Sigmoid colon (tissue), 7 donors: ENCODE measurements around the gene C2orf81. TPM values are rescaled to one million over a fixed set of nuclear protein-coding genes. Genes with fewer than 3 reads are reported as not detected.

Experiments
- DNase-seq: peaks from one replicate; pipeline ENCODE4 v3.0.0-alpha.2; 2019
- H3K27ac ChIP-seq, 4 donors: fragments of 200-600 bp; sonication (generic); one replicate each; pipeline ENCODE4 v1.5.1; 2016 to 2019; ENCODE audit warnings: mild to moderate bottlenecking in 1 of 4
- H3K27me3 ChIP-seq, 3 donors: fragments of 200-600 bp; sonication (generic); one replicate each; pipeline ENCODE4 v1.5.1; 2019; ENCODE audit warnings: mild to moderate bottlenecking in 1 of 3
- H3K36me3 ChIP-seq, 4 donors: fragments of 200-600 bp; sonication (generic); one replicate each; pipeline ENCODE4 v1.5.1; 2016 to 2019
- H3K4me1 ChIP-seq, 4 donors: fragments of 200-600 bp; sonication (generic); one replicate each; pipeline ENCODE4 v1.5.1; 2017 to 2019
- H3K4me3 ChIP-seq, 4 donors: fragments of 200-600 bp; sonication (generic); one replicate each; pipeline ENCODE4 v1.5.1; 2017 to 2019; ENCODE audit warnings: mild to moderate bottlenecking in 2 of 4, moderate library complexity in 1 of 4
- H3K9me3 ChIP-seq, 4 donors: fragments of 200-600 bp in 3 of 4; sonication (generic) in 3 of 4; one replicate each; pipeline versions ENCODE4 v1.5.1 to v1.6.1; 2013 to 2019
- CTCF ChIP-seq, 4 experiments: fragments of 450-650 bp in 3 of 4; fragments of 200-600 bp in 1 of 4; IDR thresholded peaks; one replicate each; pipeline ENCODE4 v1.5.1; 2016 to 2019; ENCODE audit warnings: antibody characterized with exemption in 4 of 4, mild to moderate bottlenecking in 3 of 4, moderate library complexity in 2 of 4
- EP300 ChIP-seq, 4 donors: sonication (generic); formaldehyde crosslinking; IDR thresholded peaks; one replicate each; pipeline ENCODE4 v1.6.1; 2017; ENCODE audit warnings: antibody characterized with exemption in 4 of 4
- POLR2A ChIP-seq, 2 donors: fragments of 450-650 bp; IDR thresholded peaks; one replicate each; pipeline ENCODE4 v1.6.1; 2016; ENCODE audit warnings: antibody characterized with exemption in 2 of 2, mild to moderate bottlenecking in 2 of 2, moderate library complexity in 2 of 2
- POLR2AphosphoS5 ChIP-seq, 4 donors: sonication (generic); formaldehyde crosslinking; IDR thresholded peaks; one replicate each; pipeline ENCODE4 v1.6.1; 2017; ENCODE audit warnings: antibody characterized with exemption in 4 of 4
- WGBS, 2 donors: extraction: QIAGEN DNeasy Blood & Tissue Kit; methylation state at CpG; one replicate each; pipeline ENCODE4 v1.1.7; 2013; 5-methylcytosine and 5-hydroxymethylcytosine counted together
- intact Hi-C: fragments of 100-400 bp; cut with DNase I; formaldehyde crosslinking; loops from one replicate; pipeline ENCODE4 v1.15.1; 2023
- polyA plus RNA-seq, 3 donors: library from polyadenylated mRNA; stranded (reverse); fragments of 200-250 nt; gene quantifications; one replicate each; pipeline ENCODE4 v1.2.3, GENCODE V29; 2013
- total RNA-seq, 4 donors: library from RNA; depleted of rRNA; stranded (reverse); fragments of >200 nt; gene quantifications; one replicate each; pipeline ENCODE4 v1.1.0, GENCODE V29; 2016
- donor health status: healthy with polysubstance abuse.
- donor health status: Bipolar disorder and iron deficiency.
- donor health status: healthy.

The C2orf81 gene
- total and polyA plus RNA-seq, 7 donors, result 0.46 to 2.2 (median 1.9) TPM; not detected in 1

- DNase-seq, result no peak
- no peak overlapping the region for H3K4me3 ChIP-seq
- WGBS, 2 donors, result 67 to 68% methylated on average over 2 of the region's 2 CpGs
- no peak for TF ChIP-seq EP300 (IDR thresholded peaks at IDR 0.05)
- no peak for TF ChIP-seq POLR2AphosphoS5 (IDR thresholded peaks at IDR 0.05)
- no peak overlapping the region for H3K27ac ChIP-seq
- peaks cover 0 to under 1% (median 0%) of the 10 kb centered on the region in 4 donors for H3K36me3 ChIP-seq
- H3K4me1 ChIP-seq, result peaks cover 0 to 29% (median 18%) of the 10 kb centered on the region in 4 donors
- H3K27me3 ChIP-seq, result no peaks in the 10 kb centered on the region
- intact Hi-C loops, result loop anchor here (2.0 kb wide), 1 partner anchor 35 kb away; the partner anchor contains the start of gene INO80B
- H3K9me3 ChIP-seq, result no peaks in the 10 kb centered on the region
Measured at GRCh38 chr2:74420006-74420405, 1.4 kb downstream of the C2orf81 start.

GRCh38 chr2:74419345-74419744 is 2.1 kb downstream of the C2orf81 start:
- Histone ChIP-seq H3K36me3 (no peaks in the 10 kb centered on the region), H3K9me3 (no peaks in the 10 kb centered on the region), H3K4me1 (peaks cover 0 to 36% (median 24%) of the 10 kb centered on the region in 4 donors), H3K4me3 (no peak overlapping the region), H3K27me3 (no peaks in the 10 kb centered on the region), H3K27ac (no peak overlapping the region)
- 64 to 77% methylated on average over 1 of the region's 1 CpG for WGBS, 2 donors
- TF ChIP-seq CTCF (IDR thresholded peaks at IDR 0.05), result no peak
- TF ChIP-seq POLR2AphosphoS5 (IDR thresholded peaks at IDR 0.05), result no peak
- no peak for TF ChIP-seq POLR2A (IDR thresholded peaks at IDR 0.05)
- TF ChIP-seq EP300 (IDR thresholded peaks at IDR 0.05), result no peak
- no peak for DNase-seq
- intact Hi-C loops, result no loop called here

- DNase-seq, result no peak
- WGBS, 2 donors, result 88 to 89% methylated on average over 27 of the region's 27 CpGs
- TF ChIP-seq CTCF (IDR thresholded peaks at IDR 0.05) (no peak), POLR2A (IDR thresholded peaks at IDR 0.05) (no peak), EP300 (IDR thresholded peaks at IDR 0.05) (no peak), POLR2AphosphoS5 (IDR thresholded peaks at IDR 0.05) (no peak)
- H3K27me3 ChIP-seq, result no peaks in the 10 kb centered on the region
- intact Hi-C loops, result no loop called here
- H3K36me3 ChIP-seq, result no peaks in the 10 kb centered on the region
- H3K27ac ChIP-seq, result no peak overlapping the region
- H3K9me3 ChIP-seq, result no peaks in the 10 kb centered on the region
- H3K4me1 ChIP-seq, result peaks cover 0 to 38% (median 29%) of the 10 kb centered on the region in 4 donors
- H3K4me3 ChIP-seq, result no peak overlapping the region
Measured at GRCh38 chr2:74418312-74418711, 3.1 kb downstream of the C2orf81 start.

GRCh38 chr2:74417763-74418162 is 3.7 kb downstream of the C2orf81 start:
- Histone ChIP-seq H3K27ac (no peak overlapping the region), H3K4me1 (peaks cover 0 to 38% (median 29%) of the 10 kb centered on the region in 4 donors), H3K9me3 (no peaks in the 10 kb centered on the region), H3K27me3 (no peaks in the 10 kb centered on the region), H3K4me3 (no peak overlapping the region), H3K36me3 (no peaks in the 10 kb centered on the region)
- 89 to 92% methylated on average over 6 of the region's 6 CpGs for WGBS, 2 donors
- intact Hi-C loops, result no loop called here
- no peak for TF ChIP-seq POLR2A (IDR thresholded peaks at IDR 0.05)
- TF ChIP-seq CTCF (IDR thresholded peaks at IDR 0.05), result no peak
- no peak for TF ChIP-seq EP300 (IDR thresholded peaks at IDR 0.05)
- TF ChIP-seq POLR2AphosphoS5 (IDR thresholded peaks at IDR 0.05), result no peak
- DNase-seq, result no peak

- intact Hi-C loops, result no loop called here
- H3K9me3 ChIP-seq, result no peaks in the 10 kb centered on the region
- DNase-seq, result no peak
- 82% methylated on average over 3 of the region's 3 CpGs for WGBS, 2 donors
- no peak for TF ChIP-seq POLR2A (IDR thresholded peaks at IDR 0.05)
- no peak for TF ChIP-seq CTCF (IDR thresholded peaks at IDR 0.05)
- TF ChIP-seq POLR2AphosphoS5 (IDR thresholded peaks at IDR 0.05), result no peak
- no peak for TF ChIP-seq EP300 (IDR thresholded peaks at IDR 0.05)
- H3K4me1 ChIP-seq, result peaks cover 0 to 34% (median 27%) of the 10 kb centered on the region in 4 donors
- no peak overlapping the region for H3K27ac ChIP-seq
- no peak overlapping the region for H3K4me3 ChIP-seq
- no peaks in the 10 kb centered on the region for H3K36me3 ChIP-seq
- H3K27me3 ChIP-seq, result no peaks in the 10 kb centered on the region
Measured at GRCh38 chr2:74417197-74417596, 4.2 kb downstream of the C2orf81 start.
